ENCODE data around the gene ZNF618. TPM values are rescaled to one million over a fixed set of nuclear protein-coding genes. Genes with fewer than 3 reads are reported as not detected.

ZNF618 gene
- polyA plus RNA-seq, 3 donors: 0.53 to 1.9 (median 0.78) TPM

GRCh38 chr9:114007991-114008666 is 132.0 kb downstream of the ZNF618 start:
- no peaks in the 10 kb centered on the region for H3K36me3 ChIP-seq (replicated peaks in 1 of 2; ENCODE audit: control insufficient read depth in 1 of 2, insufficient read depth in 2 of 2, low read length in 2 of 2)
- intact Hi-C loops (cut with micrococcal nuclease): loop anchor here in 1 of 2 donors (10.0 kb wide), 1 partner anchor 73 kb away; no protein-coding TSS in a partner anchor
- no peaks in the 10 kb centered on the region for H3K27me3 ChIP-seq (ENCODE audit: control insufficient read depth in 2 of 2, insufficient read depth in 2 of 2, low read length in 2 of 2)
- H3K36me3 Mint-ChIP-seq: peaks cover 26 to 34% of the 10 kb centered on the region in 2 donors
- peak overlapping the region in 1 of 7 donors; percentile 7 for H3K27ac Mint-ChIP-seq
- peaks cover 10 to 14% of the 10 kb centered on the region in 2 donors for H3K4me1 ChIP-seq (ENCODE audit: control insufficient read depth in 1 of 2, insufficient read depth in 2 of 2, low read length in 2 of 2)
- peaks cover 30% of the 10 kb centered on the region for H3K4me1 Mint-ChIP-seq
- H4K20me1 ChIP-seq (ENCODE audit: insufficient read depth, low read length): no peaks in the 10 kb centered on the region
- TF ChIP-seq CTCF (IDR thresholded peaks at IDR 0.05): no peak
- H3K4me3 Mint-ChIP-seq: no peak overlapping the region
- H3K27me3 Mint-ChIP-seq (ENCODE audit: low read depth in 3 of 3): peaks cover 3 to 4% (median 3%) of the 10 kb centered on the region in 3 donors
- no peaks in the 10 kb centered on the region for H3K9me3 ChIP-seq (replicated peaks in 1 of 2; ENCODE audit: control insufficient read depth in 1 of 2, insufficient read depth in 1 of 2, low read length in 2 of 2)
- DNase-seq: no peak
- no peak overlapping the region for H3K4me2 ChIP-seq (replicated peaks; ENCODE audit: extremely low read depth, low read length, poor library complexity, severe bottlenecking)
- no peak overlapping the region for H3K27ac ChIP-seq (ENCODE audit: low read depth in 1 of 2, low read length in 2 of 2)
- no peak overlapping the region for H3K9ac ChIP-seq (ENCODE audit: insufficient read depth, low read length, poor library complexity, severe bottlenecking)
- 96% methylated on average over 16 of the region's 18 CpGs for WGBS (ENCODE audit: insufficient coverage)
- no peaks in the 10 kb centered on the region for H3K79me2 ChIP-seq (ENCODE audit: insufficient read depth, low read length)
- H2AFZ ChIP-seq (ENCODE audit: insufficient read depth, low read depth, low read length, poor library complexity, severe bottlenecking): no peak overlapping the region
- peaks cover 0 to 8% (median 2%) of the 10 kb centered on the region in 7 donors for H3K9me3 Mint-ChIP-seq
- H3K4me3 ChIP-seq (replicated peaks in 1 of 3; ENCODE audit: low read depth in 2 of 3, low read length in 3 of 3): no peak overlapping the region

GRCh38 chr9:114008667-114009410 is 132.7 kb downstream of the ZNF618 start:
- Histone ChIP-seq H4K20me1 (ENCODE audit: insufficient read depth, low read length) (no peaks in the 10 kb centered on the region), H3K4me1 (ENCODE audit: control insufficient read depth in 1 of 2, insufficient read depth in 2 of 2, low read length in 2 of 2) (peaks cover 9 to 12% of the 10 kb centered on the region in 2 donors), H3K27me3 (ENCODE audit: control insufficient read depth in 2 of 2, insufficient read depth in 2 of 2, low read length in 2 of 2) (no peaks in the 10 kb centered on the region), H3K4me3 (replicated peaks in 1 of 3; ENCODE audit: low read depth in 2 of 3, low read length in 3 of 3) (no peak overlapping the region), H3K36me3 (replicated peaks in 1 of 2; ENCODE audit: control insufficient read depth in 1 of 2, insufficient read depth in 2 of 2, low read length in 2 of 2) (no peaks in the 10 kb centered on the region), H3K9me3 (replicated peaks in 1 of 2; ENCODE audit: control insufficient read depth in 1 of 2, insufficient read depth in 1 of 2, low read length in 2 of 2) (no peaks in the 10 kb centered on the region), H3K4me2 (replicated peaks; ENCODE audit: extremely low read depth, low read length, poor library complexity, severe bottlenecking) (no peak overlapping the region), H3K9ac (ENCODE audit: insufficient read depth, low read length, poor library complexity, severe bottlenecking) (no peak overlapping the region), H3K79me2 (ENCODE audit: insufficient read depth, low read length) (no peaks in the 10 kb centered on the region), H3K27ac (ENCODE audit: low read depth in 1 of 2, low read length in 2 of 2) (no peak overlapping the region), H2AFZ (ENCODE audit: insufficient read depth, low read depth, low read length, poor library complexity, severe bottlenecking) (no peak overlapping the region)
- TF ChIP-seq CTCF (IDR thresholded peaks at IDR 0.05): no peak
- intact Hi-C loops (cut with micrococcal nuclease): loop anchor here in 1 of 2 donors (10.0 kb wide), 1 partner anchor 74 kb away; no protein-coding TSS in a partner anchor
- Mint-ChIP-seq H3K9me3 (peaks cover 0 to 8% (median 2%) of the 10 kb centered on the region in 7 donors), H3K4me3 (no peak overlapping the region), H3K4me1 (peaks cover 23% of the 10 kb centered on the region), H3K27me3 (ENCODE audit: low read depth in 3 of 3) (peaks cover 3 to 4% (median 3%) of the 10 kb centered on the region in 3 donors), H3K27ac (peak overlapping the region in 1 of 7 donors; percentile 30), H3K36me3 (peaks cover 26 to 34% of the 10 kb centered on the region in 2 donors)
- 98% methylated on average over 7 of the region's 9 CpGs for WGBS (ENCODE audit: insufficient coverage)
- DNase-seq: no peak

Measured in CD14-positive monocyte (primary cell).